H1 (cell line): Measurements from ENCODE around the gene ST8SIA4. TPM values are rescaled to one million over a fixed set of nuclear protein-coding genes. Genes with fewer than 3 reads are reported as not detected.

Experiments
- microRNA counts: library from miRNA; unstranded; fragments of <30 nt; microRNA quantifications from one replicate; lab custom pipeline; 2015
- microRNA-seq, 2 experiments: library from miRNA; unstranded; fragments of <30 nt; microRNA quantifications; one replicate each; pipeline versions ENCODE4 to v1.2.0, GENCODE V29; 2016 to 2020; ENCODE audit warnings: borderline microRNAs expressed in 2 of 2, borderline number of aligned reads in 2 of 2, borderline replicate concordance in 1 of 2
- polyA plus RNA-seq, 7 experiments: library from polyadenylated mRNA; depleted of rRNA in 3 of 7; stranded (reverse) in 5 of 7; unstranded in 2 of 7; fragments of >200 nt in 5 of 7; fragments of 200-250 nt in 2 of 7; gene quantifications; 1 replicate in 5 of 7; 2 replicates in 1 of 7; 4 replicates in 1 of 7; pipeline versions ENCODE4 v1.2.1 to v1.2.3, GENCODE V29; 2011 to 2013; ENCODE audit warnings: missing spikeins in 2 of 7, mixed read lengths in 2 of 7
- small RNA-seq: library from polyadenylated mRNA; stranded (forward); fragments of <200 nt; extraction: miRNeasy Mini kit (QIAGEN cat#:217004); gene quantifications from one replicate; pipeline ENCODE3, GENCODE V24; 2013; ENCODE audit not compliant: insufficient read depth
- total RNA-seq: library from RNA; stranded (reverse); fragmentation: NEBNext Ultra II Directional; extraction: Animal tissue kit (Norgen Biotek cat#: 25700); gene quantifications from 2 replicates; pipeline ENCODE4 v1.2.1, GENCODE V29; 2021

ST8SIA4 gene
- total and polyA plus RNA-seq, 2 of the 8 experiments (the other 6 are each of a cell fraction or from before 2014, with no cell fraction given), result 0.08 to 0.50 TPM

MicroRNAs within 50 kb of the gene (microRNA counts, 767-probe panel; counts per million panel counts)
- microRNA hsa-miR-548p (lab: Ali Mortazavi, UCI), result 879 counts per million, percentile 95 among the panel's probes with 10 or more counts

Small RNA genes lying within 50 kb of the gene (microRNA-seq; reads per million reads assigned to microRNA genes)
- 0 reads per million in 2 experiments for gene MIR548P

Small RNA genes lying within 50 kb of the gene (small RNA-seq; reads per million reads assigned to genes)
- gene MIR548P, result not detected
